D721Med (cell line): Measurements from ENCODE around the gene STK38.
"Not testable (repeated sequence)": the region's sequence is repeated elsewhere in the genome, so short reads cannot be mapped to it uniquely, and the experiment has no call there.

Source experiments
- DNase-seq: peaks from one replicate; pipeline ENCODE4 v3.0.0; 2011; ENCODE audit warnings: low spot score; ENCODE audit not compliant: insufficient read length
- FAIRE-seq: peaks from 2 replicates; lab custom pipeline; 2011; peaks lifted over from hg19 to GRCh38; lab: Jason Lieb, UNC
- CTCF ChIP-seq: IDR thresholded peaks from 2 replicates; pipeline ENCODE4 v1.5.1; 2012; ENCODE audit warnings: mild to moderate bottlenecking, control low read depth; ENCODE audit not compliant: insufficient read depth; ENCODE audit errors: missing control alignments

Gene STK38

GRCh38 chr6:36576578-36576977 is 29.3 kb upstream of the STK38 start:
- FAIRE-seq (no peak), DNase-seq (no peak)
- TF ChIP-seq CTCF = no peak

DNA sequence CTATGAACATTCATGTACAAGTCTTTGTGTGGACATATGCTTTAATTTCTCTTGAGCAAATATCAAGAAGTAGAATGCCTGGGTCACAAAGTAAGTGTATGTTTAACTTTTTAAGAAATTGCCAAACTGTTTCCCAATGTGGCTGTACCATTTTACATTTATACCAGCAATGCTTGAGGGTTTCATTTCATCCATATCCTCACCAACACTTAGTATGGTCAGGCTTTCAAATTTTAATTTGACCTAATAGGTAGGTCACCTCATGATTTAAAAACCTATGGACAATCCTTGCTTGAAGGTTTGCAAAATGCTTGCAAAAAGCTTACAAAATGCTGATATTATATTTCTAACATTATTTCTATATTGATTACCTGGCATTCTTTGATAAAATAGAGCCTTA is 27.4 kb upstream of the STK38 start:
- FAIRE-seq = no peak
- TF ChIP-seq CTCF = no peak
- DNase-seq = no peak

GRCh38 chr6:36572353-36573311 is 25.4 kb upstream of the STK38 start:
- not testable (repeated sequence) for DNase-seq, FAIRE-seq

DNA sequence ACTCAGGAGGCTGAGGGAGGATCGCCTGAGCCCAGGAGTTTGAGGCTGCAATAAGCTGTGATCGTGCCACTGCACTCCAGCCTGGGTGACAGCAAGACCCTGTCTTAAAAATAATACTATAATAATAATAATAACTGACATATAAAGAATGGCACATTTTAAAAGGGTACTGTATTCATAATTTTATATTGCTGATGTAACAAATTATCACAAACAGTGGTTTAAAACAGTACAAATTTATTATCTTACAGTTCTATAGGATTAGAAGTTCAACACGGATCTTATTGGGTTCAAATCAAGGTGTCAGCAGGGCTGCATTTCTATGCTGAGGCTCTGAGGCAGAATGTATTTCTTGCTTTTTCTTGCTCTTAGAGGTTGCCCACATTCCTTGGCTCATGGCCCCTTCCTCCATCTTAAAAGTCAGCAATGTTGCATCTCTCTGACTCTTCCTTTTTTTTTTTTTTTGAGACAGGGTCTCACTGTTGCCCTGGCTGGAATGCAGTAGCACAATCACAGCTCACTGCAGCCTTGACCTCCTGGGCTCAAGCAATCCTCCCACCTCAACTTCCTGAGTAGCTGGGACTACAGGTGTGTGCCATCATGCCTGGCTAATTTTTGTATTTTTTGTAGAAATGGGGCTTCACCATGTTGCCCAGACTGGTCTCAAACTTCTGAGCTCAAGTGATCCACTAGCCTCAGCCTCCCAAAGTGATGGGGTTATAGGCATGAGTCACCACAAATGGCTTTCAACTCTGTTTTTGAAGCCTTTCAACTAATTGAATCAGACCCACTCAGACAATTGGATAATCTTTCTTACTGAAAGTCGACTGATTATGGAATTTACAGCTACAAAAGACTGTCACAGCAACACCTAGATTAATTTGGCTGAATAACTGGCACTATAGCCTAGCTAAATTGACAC is 24.1 kb upstream of the STK38 start:
- DNase-seq (no peak), FAIRE-seq (no peak)
- no peak for TF ChIP-seq CTCF

GRCh38 chr6:36570264-36570663 is 23.0 kb upstream of the STK38 start:
- no peak for DNase-seq
- no peak for FAIRE-seq
- TF ChIP-seq CTCF = no peak

- DNase-seq (no peak), FAIRE-seq (no peak)
- no peak for TF ChIP-seq CTCF
Observed at GRCh38 chr6:36566418-36566905, 19.2 kb upstream of the STK38 start.

GRCh38 chr6:36563928-36564284 is 16.6 kb upstream of the STK38 start:
- DNase-seq (no peak), FAIRE-seq (no peak)
- TF ChIP-seq CTCF = no peak
